Astrocyte (in vitro differentiated cells and primary cell): ENCODE results near the gene CNN2.

ENCODE experiments used
- CTCF ChIP-seq: IDR thresholded peaks from 2 replicates; pipeline ENCODE4 v1.5.1; 2011; ENCODE audit warnings: low read depth, mild to moderate bottlenecking, inconsistent platforms, low read length, moderate library complexity; ENCODE audit not compliant: insufficient read depth
- EZH2 ChIP-seq: IDR thresholded peaks from 2 replicates; pipeline ENCODE4 v1.6.1; 2012; ENCODE audit warnings: mild to moderate bottlenecking, low read length, inconsistent platforms; ENCODE audit not compliant: insufficient read depth

GRCh38 chr19:1046836-1047695 lies 20.7 kb downstream of the CNN2 start:
- TF ChIP-seq CTCF (no peak), EZH2 (no peak)
